ENCODE data around the gene SLC45A1.
"Not testable (repeated sequence)": the region's sequence is repeated elsewhere in the genome, so short reads cannot be mapped to it uniquely, and the experiment has no call there.

SLC45A1 gene

DNA sequence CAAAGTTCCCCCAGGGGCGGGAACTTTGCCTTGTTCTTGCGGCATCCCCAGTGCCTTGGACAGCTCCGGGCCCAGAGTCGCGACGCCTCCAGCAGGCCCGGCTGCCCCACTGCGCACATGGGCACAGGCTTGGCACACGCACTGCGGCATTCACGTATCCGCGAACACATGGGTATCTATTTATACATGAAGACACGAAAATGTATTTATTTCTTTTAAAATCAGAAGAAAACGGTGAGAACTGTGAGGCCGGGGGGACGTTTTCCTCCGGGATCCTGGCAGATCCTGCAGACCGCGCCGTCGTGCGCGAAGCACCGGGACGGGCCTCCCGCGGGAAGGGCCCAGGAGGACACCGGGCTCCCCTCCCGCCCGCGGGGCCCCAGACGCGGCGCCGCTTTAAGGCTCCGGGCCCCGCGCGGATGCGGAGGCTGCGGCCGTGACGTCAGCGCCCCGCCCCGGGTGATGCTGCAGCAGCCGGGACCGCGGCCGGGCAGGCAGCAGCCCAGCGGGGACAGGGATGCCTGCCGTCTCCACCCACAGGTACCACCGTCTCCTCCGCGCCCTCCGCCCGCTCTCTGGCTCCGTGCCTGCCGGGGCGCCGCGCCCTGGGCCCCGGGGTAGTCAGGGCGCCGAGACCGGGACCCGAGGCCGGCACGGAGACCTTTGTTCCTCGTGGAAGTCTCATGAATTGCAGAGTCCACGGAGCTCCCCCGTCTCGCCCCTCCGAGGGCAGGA is at the start of gene SLC45A1:
Gene SLC45A1 (plus strand): TSS at position 468 of the 735 bp plus-strand sequence. CDS start 6,216 bp downstream, outside the sequence.
- DNase-seq (ENCODE audit: low read depth): peak; percentile 66

DNA sequence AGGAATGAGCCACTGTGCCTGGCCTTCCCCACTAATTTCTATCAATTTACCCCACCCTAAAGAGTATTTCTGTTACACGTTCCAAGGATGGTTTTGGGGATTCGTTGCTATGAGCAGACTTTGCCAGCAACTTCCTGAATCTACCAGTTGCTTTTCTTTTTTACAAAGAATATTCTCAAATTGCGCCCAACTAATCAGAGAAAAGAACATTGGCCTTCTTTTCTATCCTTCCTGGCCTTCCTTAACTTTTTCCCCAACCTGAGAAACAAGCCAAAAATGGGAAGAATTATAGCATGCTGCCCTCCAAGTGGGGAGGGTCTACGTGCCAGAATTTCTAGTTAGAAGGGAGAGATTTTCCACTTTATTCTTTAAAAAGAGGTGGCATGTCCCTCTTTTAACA is 44.9 kb upstream of the SLC45A1 start:
- no peak for DNase-seq (ENCODE audit: low read depth)

DNA sequence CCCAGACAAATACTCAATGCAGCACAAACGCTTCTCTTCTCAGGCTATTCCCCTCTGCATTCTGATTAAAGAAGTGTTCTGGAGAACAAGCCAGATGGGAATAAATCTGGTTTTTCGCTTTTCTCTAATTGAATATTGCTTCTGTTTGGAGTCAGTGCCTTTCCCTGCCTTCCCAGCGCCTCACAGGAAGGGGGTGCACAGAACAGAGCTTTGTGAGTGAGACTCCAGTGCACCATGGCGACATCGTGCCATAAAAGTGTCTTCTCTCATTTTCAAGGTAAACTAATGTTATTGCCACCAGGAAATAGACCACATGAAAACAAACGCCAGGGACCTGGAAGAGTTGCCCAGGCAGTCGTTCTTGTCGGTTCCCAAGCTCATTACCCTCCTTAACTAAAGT is 43.6 kb upstream of the SLC45A1 start:
- DNase-seq (ENCODE audit: low read depth): no peak

DNA sequence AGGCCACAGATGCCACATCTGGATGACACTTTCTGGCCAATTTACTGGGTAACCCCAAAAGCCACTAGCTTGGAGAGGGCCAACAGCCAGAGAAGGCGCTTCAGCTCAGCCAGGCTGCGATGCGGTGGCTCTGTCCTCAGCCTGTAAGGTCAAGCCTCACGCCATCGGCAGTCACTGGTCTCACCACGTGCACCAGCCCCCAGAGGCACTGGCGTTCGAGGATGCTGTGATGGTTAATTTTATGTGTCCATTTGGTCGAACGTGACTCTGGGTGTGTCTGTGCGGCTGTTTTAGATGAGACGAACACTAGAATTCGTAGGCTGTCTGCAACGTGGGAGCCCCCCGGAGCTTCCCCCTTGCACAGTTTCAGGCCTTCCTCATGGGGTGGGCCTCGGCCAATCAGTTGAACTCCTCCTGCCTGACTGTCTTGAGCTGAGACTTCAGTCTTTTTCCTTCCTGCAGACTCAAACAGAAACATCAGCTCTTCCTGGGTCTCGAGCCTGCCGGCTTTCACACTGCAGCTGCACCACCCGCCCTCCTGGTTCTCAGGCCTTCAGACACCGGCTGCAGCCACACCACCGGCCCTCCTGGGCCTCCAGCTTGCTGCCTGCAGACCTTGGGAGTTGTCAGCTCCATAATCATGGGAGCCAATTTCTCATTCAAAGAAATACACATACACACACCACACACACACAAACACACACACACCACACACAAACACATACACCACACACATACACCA is 41.6 kb upstream of the SLC45A1 start:
- DNase-seq (ENCODE audit: low read depth): no peak

DNA sequence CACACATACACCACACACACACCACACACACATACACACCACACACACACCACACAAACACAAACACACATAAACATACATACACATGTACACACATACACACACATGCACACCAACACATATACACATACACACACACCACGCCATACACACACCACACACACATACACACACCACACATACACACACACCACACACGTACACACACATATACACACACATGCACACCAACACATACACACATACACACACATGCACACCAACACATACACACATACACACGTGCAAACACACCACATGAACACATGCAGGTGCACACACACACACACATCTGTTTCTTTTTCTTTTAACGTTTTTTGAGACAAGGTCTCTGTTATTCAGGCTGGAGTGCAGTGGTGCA is 41.0 kb upstream of the SLC45A1 start:
- no peak for DNase-seq (ENCODE audit: low read depth)

DNA sequence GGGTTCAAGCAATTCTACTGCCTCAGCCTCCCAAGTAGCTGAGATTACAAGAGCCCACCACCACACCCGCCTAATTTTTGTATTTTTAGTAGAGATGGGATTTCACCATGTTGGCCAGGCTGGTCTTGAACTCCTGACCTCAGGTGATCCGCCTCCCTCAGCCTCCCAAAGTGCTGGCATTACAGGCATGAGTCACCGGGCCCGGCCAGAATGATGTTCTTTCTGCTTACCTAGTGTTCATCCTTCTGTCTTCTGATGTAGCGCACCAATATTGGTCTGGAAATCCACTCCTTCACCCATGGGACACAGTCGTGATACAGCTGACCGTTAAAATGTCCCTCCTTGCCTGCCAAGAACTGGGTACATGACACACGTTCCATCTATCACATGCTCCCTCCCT is 39.2 kb upstream of the SLC45A1 start:
- DNase-seq (ENCODE audit: low read depth): not testable (repeated sequence)

DNA sequence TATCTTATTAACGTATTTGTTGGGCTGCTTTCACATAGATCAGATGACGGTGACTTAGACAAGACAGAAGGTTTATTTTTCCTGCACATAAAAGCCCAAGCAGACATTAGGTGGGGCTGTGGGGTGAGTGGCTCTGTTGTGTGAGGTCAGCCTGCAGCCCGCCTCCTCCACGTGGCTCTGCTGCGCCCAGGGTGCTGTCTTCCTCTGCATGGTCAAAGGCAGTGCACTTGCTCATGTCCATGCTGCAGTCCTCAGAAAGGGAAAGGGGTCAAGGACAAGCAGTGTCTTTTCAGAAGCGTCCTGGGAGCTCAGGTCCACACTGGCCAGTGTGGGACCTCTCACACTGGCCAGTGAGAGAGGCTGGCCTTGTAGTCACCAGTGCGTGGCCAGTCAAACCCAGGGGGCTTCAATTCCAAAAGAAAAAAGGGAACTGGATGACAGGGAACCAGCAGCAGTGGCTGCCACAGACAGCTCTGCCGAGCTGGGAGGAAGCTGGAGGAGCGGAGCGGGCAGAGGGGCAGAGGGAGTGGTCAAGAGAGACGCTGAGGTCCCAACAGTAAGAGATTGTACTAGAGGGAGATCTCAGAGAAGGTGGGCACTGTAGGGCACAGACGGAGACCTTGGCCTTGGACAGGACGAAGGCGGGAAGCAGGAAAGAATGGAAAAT is 35.9 kb upstream of the SLC45A1 start:
- DNase-seq (ENCODE audit: low read depth): no peak

DNA sequence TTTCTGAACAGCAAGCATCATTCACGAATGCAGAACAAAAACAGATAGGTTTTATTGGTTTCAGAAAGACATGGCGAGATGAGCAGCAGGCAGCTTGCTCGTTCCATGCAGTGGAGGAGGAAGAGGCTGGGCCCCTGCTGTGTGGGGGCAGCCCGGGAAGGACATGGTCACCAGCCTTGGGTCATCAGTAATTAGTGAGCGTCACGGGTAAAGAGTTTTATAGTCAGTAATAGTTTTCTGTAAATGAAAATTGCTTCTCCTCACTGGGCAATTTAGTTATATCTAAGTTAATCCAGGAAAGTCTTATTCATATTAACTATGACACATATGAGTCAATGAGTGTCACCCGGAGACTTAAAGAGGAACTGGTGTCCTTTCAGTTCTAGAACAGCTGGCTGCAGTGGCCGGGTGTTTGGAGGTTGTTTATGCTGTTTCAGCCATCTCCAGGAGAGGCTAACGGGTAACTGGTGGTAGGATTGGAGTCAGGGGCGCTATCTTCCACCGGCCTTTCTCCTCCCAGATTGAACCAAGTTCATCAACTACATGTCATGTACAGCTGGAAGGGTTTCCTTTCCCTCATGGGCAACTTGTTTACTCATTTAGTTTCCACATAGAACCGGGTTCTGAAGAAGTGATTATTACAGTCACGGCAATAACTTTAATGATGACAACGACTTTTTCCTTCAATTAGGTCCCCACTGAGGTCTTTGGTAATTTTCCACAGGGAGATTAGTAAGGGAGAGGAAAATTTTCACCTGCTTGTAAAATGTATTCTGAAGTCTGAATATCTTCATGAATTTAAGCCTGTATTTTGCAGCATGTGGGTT is 34.6 kb upstream of the SLC45A1 start:
- DNase-seq (ENCODE audit: low read depth): no peak

DNA sequence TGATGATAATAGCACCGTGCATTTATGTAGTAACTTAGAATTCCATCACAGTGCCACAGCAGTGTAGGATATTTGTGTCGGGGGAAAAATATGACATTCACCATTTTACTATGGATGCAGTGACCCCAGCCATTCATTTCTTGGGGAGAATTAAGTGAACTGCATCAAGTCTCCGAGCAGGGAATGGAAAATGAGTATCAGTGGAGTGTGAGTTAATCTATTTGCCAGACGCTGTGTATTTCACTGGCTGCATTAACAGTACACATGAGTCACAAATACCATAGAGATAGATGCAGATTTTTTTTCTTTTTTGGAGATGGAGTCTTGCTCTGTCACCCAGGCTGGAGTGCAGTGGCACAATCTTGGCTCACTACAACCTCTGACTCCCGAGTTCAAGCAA is 33.8 kb upstream of the SLC45A1 start:
- DNase-seq (ENCODE audit: low read depth): no peak

DNA sequence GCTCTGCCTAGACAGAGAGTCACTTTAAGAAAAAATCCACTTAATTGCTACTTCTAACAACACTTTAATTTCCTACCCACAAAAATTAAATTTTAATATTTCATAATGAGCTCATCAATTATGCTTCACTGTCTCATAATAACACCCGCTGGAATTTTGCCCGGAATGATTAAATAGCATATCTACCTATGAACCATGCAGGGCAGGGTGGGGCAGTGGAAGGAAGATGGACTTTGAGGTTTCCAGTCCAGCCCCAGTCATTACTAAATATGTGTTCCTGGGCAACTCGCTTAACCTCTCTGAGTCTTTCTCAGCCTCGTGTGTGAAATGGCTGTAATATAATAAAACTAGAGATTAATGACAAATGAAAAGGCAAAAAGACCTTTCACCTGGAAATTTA is 32.8 kb upstream of the SLC45A1 start:
- DNase-seq (ENCODE audit: low read depth): no peak

DNA sequence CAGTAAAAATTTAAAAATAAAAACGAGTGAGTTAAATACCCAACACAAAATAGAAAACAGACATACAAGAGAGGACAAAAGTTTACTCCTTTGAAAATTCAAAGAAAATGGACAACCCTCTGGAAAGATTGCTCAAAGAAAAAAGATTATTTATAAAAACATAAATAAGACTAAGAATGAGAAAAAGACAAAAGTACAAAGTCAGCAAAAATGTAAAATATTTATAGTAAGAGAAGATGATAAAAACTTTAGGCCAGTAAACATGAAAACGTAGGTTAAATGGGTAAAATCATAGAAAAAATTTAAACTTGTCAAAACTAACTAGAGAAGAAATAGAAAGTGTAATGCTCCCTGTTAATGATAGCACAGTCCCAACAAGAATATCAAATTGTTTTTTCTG is 31.9 kb upstream of the SLC45A1 start:
- DNase-seq (ENCODE audit: low read depth): no peak

DNA sequence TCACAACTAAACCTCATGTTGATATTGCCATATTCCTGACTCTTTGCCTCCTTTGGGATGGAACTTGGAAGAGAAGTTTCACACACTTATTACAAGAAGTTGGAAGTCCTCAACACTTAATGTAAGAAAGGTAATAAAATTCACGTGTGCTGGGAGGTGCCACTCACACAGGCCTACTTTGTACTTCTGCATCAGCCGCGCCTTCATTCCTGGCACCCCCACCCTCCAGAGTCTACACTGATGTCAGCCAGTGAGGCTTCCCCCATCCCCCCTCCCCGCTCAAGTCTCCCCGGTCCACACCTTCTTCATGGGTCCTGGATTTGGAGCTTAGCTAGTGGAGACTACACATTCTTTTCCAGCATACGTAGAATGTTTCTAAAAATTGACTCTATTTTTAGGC is 24.8 kb upstream of the SLC45A1 start:
- no peak for DNase-seq (ENCODE audit: low read depth)

DNA sequence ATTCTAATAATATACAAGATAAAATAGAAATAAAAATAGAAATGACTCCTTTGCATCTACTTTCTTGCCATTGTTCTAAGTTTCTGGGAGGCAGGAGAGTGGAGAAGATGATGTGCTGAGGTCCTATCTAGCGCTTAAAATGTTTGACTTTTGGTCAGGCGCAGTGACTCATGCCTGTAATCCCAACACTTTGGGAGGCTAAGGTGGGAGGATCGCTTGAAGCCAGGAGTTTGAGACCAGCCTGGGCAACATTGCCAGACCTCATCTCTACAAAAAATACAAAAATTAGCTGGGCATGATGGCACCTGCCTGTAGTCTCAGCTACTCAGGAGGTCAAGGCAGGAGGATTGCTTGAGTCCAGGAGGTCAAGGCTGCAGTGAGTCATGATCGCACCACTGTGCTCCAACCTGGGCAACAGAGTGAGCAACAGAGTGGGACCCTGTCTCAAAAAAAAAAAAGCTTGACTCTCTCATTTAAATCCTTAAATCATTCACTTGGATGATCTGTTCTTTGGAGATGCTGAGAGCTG is 24.2 kb upstream of the SLC45A1 start:
- DNase-seq (ENCODE audit: low read depth): no peak

DNA sequence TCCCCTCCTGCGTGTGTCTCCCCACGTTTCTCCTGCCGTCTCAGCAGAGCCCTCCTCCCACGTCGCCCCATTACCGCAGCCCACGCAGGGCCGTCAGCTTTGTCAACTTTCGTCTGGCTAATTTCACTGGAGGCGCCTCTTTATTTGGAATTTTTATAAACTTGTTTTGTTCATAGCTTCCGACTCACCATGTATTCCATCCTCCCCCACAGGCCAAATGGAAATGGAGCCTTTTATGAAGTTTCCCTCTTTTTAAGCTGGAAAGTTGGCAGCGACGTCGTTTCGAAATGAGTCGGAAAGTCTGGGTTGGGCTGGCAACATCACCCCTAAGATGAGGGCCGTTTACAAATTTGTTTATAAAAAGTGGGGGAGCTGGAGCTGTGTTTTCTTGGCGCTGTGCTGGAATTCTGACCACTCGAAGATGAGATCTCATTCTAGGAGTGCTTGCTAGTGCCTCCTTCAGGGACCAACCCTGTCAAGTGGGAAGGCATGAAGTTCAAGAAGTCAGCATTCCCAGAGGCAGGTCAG is 23.7 kb upstream of the SLC45A1 start:
- DNase-seq (ENCODE audit: low read depth): no peak

DNA sequence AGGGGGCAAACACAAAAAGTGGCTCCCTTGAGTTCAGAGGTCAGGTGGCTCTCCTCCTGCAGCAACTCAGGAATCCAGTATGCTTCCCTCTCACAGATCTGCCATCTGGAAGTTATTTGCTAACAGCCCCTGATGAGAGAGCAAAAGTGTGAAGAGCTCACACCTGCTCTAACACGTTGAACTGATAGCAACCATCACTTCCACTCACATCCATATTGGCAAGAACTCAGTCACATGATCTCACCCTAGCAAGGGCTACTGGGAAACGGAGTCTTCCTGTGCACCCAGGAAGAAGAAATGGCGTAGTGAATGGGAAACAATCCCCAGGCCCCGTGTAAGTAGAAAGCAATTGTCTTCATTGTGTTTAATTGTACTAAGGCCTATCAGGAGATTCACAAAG is 20.7 kb upstream of the SLC45A1 start:
- DNase-seq (ENCODE audit: low read depth): no peak

DNA sequence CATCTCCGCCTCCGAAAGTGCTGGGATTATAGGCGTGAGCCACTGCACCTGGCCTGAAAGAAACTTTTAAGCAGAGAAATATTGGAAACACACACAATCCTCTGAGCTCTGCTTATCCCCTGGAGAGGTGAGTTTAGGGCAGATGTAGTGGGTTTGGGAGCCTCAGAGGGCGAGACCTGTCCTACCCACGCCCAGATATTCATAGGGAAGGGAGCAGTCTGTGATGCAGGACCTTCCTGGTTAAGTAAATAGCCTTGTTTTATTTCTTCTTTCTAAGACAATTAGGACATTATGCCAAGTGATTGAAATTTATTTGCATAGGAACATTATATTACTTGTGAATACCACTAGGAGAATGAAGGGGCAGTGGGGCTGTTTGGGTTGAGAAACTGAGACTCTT is 18.0 kb upstream of the SLC45A1 start:
- no peak for DNase-seq (ENCODE audit: low read depth)

DNA sequence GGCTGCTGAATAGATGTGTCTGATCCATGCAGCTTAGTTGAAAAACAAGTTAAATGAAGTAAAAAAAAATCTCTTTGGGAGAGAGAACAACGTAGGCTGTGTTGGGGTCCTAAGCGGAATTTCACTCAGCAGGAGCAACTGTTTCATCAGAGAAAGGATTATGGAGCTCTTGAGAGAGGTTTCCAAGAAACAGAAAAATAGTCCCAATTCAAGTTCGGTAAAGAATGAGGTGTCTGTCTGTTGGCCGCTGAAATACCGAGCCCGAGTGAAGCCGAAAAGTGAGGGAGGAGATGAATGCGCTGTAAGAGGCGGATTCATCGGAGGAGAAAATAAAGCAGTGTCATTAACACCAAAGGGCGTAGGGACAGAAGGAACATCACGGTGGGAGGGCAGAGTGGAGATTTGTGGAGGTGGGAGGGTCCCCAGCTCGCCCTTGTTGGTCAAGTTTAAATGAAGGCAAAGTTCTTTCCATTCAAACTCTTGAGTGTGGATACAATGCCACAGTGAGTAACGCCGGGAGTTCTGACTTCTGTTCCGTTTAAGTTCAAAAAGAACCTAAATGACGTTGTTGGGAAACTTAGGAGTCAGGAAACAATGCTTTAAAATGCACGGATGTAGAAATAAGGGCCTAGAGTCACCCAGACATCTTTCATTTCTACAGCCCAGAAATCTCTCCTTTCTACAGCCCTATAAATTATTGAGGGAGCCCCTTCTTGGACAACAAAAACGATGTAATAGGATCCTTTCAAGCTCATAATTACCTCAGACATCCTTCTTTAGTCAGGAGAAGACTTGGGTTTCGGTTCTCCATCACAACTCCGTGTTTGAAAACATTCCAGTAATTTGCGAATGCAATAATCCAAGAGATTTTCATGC is 15.6 kb upstream of the SLC45A1 start:
- no peak for DNase-seq (ENCODE audit: low read depth)

DNA sequence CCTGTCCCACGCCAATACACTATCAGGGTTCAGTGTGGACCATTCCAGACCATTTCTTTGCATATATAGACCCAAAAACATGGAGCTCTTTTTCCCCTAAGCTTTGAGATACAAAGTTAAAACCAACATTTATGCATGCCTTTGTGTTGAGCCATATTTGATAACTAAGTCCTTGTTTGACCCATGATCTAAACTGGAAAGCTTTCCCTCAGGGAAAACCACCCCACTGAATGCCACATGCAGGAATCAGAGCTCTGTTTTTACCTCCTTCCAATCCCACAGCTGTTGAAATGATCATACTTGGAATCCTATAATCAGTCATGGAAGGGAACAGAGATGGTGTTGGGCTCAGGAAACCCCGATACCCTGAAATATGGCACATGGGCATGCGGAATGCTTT is 14.8 kb upstream of the SLC45A1 start:
- no peak for DNase-seq (ENCODE audit: low read depth)

DNA sequence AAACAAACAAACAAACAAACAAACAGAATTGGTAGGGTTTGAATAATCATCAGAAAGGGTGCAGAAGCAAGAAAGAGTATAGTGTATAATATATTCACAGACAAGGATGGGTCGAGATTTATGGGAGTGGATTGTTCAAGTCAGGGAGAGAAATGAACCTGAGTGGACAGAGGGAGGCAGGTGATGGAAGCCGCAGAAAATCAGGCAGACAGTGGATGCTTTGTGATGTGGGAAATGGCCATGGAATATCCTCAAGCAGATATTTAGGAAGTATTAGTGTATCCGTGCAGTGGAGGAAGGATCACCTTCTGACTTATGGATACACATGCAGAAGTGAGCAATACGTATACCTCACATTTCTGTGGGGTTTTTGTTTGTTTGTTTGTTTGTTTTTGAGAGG is 14.0 kb upstream of the SLC45A1 start:
- DNase-seq (ENCODE audit: low read depth): no peak

DNA sequence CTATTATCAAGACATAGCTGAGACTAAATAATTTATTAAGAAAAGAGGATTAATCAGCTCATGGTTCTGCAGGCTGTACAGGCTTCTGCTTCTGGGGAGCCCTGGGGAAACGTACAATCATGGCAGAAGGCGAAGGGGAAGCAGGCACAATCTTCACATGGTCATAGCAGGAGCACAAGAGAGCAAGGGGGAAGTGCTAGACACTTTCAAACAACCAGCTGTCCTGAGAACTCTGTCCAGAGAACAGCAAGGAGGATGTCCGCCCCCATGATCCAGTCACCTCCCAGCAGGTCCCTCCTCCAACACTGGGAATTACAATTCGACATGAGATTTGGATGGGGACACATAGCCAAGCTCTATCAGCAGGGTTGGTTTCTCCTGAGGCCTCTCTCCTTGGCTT is 10.3 kb upstream of the SLC45A1 start:
- DNase-seq (ENCODE audit: low read depth): no peak

Data from stimulated activated CD8-positive, alpha-beta memory T cell treated with anti-CD3 and anti-CD28 coated beads, Interleukin-12 subunit alpha, Interleukin-12 subunit beta, amount 100 ng/mL, for 1 hour (primary cell).